Measurements from ENCODE around the gene IRF4. TPM values are rescaled to one million over a fixed set of nuclear protein-coding genes. Genes with fewer than 3 reads are reported as not detected.
"Not testable (repeated sequence)": the region's sequence is repeated elsewhere in the genome, so short reads cannot be mapped to it uniquely, and the experiment has no call there.

Gene IRF4
- polyA plus RNA-seq, 4 donors = 0.14 to 0.23 (median 0.17) TPM

DNA sequence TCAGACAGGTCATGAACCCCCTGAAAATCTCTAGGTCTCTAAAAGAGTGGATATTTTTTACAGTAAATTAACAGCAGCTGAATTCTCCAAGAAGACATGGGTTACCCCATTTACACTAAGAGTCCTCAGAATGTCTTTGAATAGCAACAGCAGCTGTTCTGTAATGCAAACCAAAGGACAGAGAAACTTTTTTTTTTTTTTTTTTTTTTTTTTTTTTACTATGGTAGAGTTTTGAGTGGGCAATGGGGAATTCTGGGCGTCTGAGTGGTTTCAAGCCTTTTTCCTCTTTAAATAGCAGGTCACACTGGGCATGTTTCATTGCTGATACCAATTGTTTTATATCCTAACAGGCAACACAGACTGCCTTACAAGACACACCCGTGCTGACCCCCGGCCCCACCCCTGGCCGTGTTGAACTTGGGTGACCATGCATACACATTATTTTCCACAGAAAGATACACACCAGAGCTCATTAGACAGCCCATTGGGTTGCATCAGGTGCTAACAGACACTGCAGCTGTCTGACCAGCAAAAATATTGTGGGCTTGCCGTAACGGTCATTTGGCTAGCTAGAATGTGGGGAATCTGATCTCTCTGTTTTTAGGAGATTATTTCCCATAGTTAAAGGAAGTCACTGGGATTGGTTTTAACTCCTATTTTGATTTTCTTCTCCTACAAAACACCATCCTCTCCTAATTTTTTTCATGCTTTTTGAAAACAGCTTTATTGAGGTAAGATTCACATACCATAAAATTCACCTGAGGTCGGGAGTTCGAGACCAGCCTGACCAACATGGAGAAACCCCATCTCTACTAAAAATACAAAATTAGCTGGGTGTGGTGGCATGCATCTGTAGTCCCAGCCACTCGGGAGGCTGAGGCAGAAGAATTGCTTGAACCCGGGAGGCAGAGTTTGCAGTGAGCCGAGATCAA is 26.7 kb upstream of the IRF4 start:
- no peak for DNase-seq (ENCODE audit: low read depth in 4 of 4, low spot score in 3 of 4)

DNA sequence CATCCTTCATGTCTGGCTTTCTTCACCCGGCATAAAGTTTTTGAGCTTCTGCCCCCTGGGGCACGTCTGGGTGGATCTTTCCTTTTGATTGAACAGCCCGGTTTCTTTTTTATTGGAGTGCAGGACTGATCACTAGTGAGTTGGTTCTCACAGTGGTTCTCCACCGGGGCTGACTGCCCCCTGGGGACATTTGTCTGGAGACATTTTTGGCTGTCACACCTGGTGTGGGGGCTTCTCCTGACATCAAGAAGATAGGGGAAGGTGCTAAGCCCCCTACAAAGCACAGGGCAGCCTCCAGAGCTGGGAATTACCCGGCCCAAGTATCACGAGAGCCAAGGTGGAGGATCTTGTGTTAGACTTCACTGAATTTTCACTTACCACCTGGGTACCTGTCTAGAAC is 25.7 kb upstream of the IRF4 start:
- DNase-seq (ENCODE audit: low read depth in 4 of 4, low spot score in 3 of 4) = no peak

- no peak for DNase-seq (ENCODE audit: low read depth in 4 of 4, low spot score in 3 of 4)
These were observed 24.9 kb upstream of the IRF4 start for GRCh38 chr6:366389-367297.

- DNase-seq (ENCODE audit: low read depth in 4 of 4, low spot score in 3 of 4) = no peak
These were observed 24.2 kb upstream of the IRF4 start for GRCh38 chr6:367298-367794.

- no peak for DNase-seq (ENCODE audit: low read depth in 4 of 4, low spot score in 3 of 4)
These were observed 23.5 kb upstream of the IRF4 start for GRCh38 chr6:367891-368630.

- no peak for DNase-seq (ENCODE audit: low read depth in 4 of 4, low spot score in 3 of 4)
These were observed 21.8 kb upstream of the IRF4 start for GRCh38 chr6:369559-370431.

DNA sequence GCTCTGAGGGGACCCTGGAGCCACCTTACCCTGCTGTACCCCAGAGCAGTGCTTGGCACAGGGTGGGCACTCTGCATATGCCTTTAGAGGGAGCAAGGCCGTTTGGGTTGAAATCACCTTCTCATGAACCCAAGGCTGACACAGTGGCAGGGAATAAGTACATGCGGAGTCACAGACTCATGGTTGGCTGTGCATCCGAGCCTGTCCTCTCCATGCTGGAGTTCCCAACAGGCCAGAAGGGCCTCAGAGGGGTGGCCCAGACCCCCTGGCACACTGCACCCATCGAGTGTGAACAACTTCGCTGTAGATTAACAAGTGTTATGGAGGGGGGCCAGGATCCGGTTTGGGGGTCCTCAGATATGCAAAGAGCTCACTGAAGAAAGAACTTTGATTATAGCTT is 21.0 kb upstream of the IRF4 start:
- DNase-seq (ENCODE audit: low read depth in 4 of 4, low spot score in 3 of 4) = no peak

DNA sequence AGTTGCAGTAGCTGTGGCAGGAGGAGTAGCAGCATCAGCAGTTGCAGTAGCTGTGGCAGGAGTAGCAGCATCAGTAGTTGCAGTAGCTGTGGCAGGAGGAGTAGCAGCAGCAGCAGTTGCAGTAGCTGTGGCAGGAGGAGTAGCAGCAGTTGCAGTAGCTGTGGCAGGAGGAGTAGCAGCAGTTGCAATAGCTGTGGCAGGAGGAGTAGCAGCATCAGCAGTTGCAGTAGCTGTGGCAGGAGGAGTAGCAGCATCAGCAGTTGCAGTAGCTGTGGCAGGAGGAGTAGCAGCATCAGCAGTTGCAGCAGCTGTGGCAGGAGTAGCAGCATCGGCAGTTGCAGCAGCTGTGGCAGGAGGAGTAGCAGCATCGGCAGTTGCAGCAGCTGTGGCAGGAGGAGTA is 19.7 kb upstream of the IRF4 start:
- not testable (repeated sequence) for DNase-seq (ENCODE audit: low read depth in 4 of 4, low spot score in 3 of 4)

DNA sequence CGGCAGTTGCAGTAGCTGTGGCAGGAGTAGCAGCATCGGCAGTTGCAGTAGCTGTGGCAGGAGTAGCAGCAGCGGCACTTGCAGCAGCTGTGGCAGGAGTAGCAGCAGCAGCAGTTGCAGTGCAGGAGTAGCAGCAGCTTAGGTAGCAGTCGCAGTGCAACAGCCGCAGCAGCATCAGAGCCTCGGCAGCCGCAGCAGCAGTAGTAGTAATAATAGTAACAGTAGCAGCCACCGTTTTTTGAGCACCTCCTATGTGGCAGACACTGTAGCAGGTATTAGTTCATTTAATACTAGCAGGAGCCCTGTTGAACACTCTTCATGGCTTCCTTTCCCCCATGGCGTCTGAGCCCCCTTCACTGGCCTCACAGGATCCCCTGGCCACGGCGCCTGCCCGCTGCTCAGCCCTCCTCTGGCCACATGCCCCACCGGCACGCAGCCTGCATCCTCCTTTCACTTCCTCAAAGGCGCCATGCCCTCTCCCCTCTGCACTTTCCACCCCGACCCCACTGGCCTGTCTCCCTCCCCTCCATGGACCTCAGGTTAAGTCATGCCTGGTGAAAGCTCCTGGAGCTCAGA is 19.1 kb upstream of the IRF4 start:
- no peak for DNase-seq (ENCODE audit: low read depth in 4 of 4, low spot score in 3 of 4)

- DNase-seq (ENCODE audit: low read depth in 4 of 4, low spot score in 3 of 4) = no peak
These were observed 18.5 kb upstream of the IRF4 start for GRCh38 chr6:373031-373430.

DNA sequence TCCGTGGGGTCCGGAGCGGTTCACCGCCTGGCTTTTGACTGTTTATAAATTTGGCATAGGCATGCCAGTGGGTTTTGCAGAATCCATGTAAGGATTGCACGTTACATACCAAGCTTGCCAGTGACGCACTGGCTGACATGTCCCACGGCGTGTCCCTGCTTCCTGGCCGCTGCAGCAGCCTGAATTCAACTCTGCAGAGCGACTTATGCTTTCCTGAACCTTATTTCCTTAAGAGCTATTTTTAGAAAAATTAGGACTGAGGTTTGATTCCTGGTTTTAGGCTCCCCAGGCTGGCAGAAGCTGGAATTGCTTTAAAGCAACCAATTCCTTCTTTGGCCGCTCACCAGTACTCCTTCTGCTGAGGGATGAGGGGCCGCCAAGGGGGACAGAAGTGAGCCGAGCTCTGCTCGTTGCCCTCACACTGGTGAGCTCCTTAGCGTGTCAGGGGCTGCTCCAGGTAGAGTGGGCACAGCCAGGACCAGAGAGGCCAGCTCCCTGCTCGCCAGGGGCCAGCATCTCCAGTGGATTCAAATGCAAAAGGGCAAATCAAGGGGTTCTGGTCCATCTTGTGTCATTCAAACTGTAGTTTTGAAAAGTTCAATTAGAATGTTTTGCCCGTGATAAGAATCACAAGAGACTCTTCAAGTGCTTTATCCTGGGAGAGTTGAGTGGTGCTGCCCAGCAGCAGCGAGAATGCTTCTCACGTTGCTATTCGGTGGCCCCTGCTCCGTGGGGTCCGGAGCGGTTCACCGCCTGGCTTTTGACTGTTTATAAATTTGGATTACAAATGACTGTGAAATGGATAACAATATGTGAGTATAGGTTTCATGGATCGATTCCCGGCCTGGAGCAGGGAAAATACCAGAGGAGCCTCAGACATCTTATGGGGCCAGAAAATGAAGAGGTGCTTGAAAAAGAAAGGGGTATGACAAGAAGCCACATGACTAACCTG is 17.5 kb upstream of the IRF4 start:
- peak in 2 of 4 donors; percentile 23 to 30 for DNase-seq (ENCODE audit: low read depth in 4 of 4, low spot score in 3 of 4)

- no peak for DNase-seq (ENCODE audit: low read depth in 4 of 4, low spot score in 3 of 4)
These were observed 16.6 kb upstream of the IRF4 start for GRCh38 chr6:374956-375355.

- no peak for DNase-seq (ENCODE audit: low read depth in 4 of 4, low spot score in 3 of 4)
These were observed 14.5 kb upstream of the IRF4 start for GRCh38 chr6:376827-377640.

DNA sequence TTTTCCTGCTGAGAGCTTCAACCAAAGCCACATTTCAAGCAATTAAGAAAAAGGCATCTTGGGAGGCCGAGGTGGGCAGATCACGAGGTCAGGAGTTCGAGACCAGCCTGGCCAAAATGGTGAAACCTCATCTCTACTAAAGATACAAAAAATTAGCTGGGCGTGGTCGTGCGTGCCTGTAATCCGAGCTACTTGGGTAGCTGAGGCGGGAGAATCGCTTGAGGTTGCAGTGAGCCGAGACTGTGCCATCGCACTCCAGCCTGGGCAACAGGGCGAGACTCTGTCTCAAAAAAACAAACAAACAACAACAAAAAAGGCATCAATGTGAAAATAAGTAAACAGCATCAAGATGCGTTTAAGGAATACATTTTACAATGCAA is 13.9 kb upstream of the IRF4 start:
- DNase-seq (ENCODE audit: low read depth in 4 of 4, low spot score in 3 of 4) = not testable (repeated sequence)

DNA sequence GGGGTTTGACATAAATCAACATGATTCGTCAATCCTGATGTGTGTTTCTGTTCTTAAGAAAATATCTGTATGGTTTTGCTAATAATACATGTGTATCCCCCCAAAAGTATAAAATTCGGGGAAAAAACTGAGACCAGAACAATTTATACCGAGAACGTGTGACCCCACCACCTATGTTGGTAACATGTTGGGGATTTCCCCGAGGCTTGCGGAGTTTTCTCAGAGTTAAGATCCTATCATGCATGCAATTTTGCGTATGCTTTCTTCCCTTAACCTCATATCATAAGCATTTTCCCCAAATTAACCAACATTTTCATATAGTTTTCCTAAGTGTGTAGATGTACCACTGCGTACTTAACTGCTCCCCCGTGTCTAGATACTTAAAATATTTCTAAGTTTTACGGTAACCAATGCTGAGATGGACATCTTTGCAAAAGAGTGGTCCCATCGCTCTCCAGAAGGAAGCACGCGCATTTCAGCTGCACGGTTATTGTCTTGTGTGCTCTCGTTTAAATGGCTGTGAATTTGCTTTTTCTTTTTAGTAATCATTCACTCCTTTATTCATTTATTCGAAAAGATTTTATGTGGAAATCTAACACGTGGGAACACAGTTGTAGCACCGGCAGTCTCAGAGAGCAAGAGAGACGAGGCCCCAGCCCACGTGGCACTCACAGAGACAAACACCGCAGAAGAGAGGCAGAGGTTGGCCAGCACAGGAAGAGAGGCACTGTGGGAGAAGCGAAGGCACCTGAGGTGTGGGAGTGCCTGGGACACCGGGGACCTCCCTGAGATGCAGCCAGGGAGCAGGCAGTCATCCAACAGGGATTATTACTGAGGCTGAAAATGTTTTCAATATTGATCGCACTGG is 13.2 kb upstream of the IRF4 start:
- DNase-seq (ENCODE audit: low read depth in 4 of 4, low spot score in 3 of 4) = no peak

GRCh38 chr6:378958-379409 is 12.6 kb upstream of the IRF4 start:
- no peak for DNase-seq (ENCODE audit: low read depth in 4 of 4, low spot score in 3 of 4)

Measured in right renal pelvis (tissue), 4 donors.